Type B pancreatic cell (in vitro differentiated cells): Measurements from ENCODE around the gene PCBP3. TPM values are rescaled to one million over a fixed set of nuclear protein-coding genes. Genes with fewer than 3 reads are reported as not detected.
A peak's percentile ranks its signal among the peaks of the same experiment; 100 is the strongest.

Experiments
- DNase-seq: peaks from one replicate; pipeline ENCODE4 v3.0.0; 2021; ENCODE audit warnings: mixed read lengths; ENCODE audit not compliant: unreplicated experiment; ENCODE audit errors: extremely low spot score
- H3K27ac Mint-ChIP-seq: 2 replicates; pipeline ENCODE4 v1.8.0; 2021; ENCODE audit warnings: mild to moderate bottlenecking, mixed read lengths
- H3K27me3 Mint-ChIP-seq: 2 replicates; pipeline ENCODE4 v1.8.0; 2021; ENCODE audit warnings: mixed read lengths
- H3K36me3 Mint-ChIP-seq: 2 replicates; pipeline ENCODE4 v1.8.0; 2021; ENCODE audit warnings: mixed read lengths
- H3K4me1 Mint-ChIP-seq: one replicate; pipeline ENCODE4 v1.8.0; 2021; ENCODE audit warnings: mixed read lengths; ENCODE audit not compliant: unreplicated experiment
- H3K4me3 Mint-ChIP-seq: 2 replicates; pipeline ENCODE4 v1.8.0; 2021; ENCODE audit warnings: mild to moderate bottlenecking, mixed read lengths
- H3K9me3 Mint-ChIP-seq: 2 replicates; pipeline ENCODE4 v1.8.0; 2021; ENCODE audit warnings: mixed read lengths
- total RNA-seq: library from RNA; stranded (reverse); gene quantifications from 2 replicates; pipeline ENCODE4 v1.2.1, GENCODE V29; 2021; ENCODE audit warnings: low replicate concordance
- TF ChIP-seq, protein P1 (sequence below): fragments of 200-600 bp; sonication (generic); conservative IDR thresholded peaks from 2 replicates; pipeline ENCODE4 v1.5.0; 2021; ENCODE audit warnings: antibody characterized with exemption, mild to moderate bottlenecking

Gene PCBP3
- total RNA-seq, 1 donor from 2014 or later: 5.5 TPM

DNA sequence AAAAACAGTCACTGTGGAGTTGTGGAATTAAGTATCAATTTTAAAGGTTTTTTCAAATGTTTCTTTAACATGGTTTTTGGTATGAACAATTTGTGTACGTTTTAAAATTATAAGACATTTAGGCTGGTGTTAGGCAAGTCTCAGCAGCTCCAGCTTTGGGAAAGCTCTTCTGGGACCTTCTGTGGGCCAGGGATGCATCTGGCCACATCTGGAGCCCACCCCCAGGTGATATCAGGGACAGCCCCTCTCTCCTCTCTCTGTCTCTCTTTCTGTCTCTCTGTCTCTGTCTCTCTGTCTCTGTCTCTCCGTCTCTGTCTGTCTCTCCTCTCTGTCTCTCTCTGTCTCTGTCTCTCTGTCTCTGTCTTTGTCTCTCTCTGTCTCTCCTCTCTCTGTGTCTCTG is 336.7 kb downstream of the PCBP3 start:
- TF ChIP-seq, protein P1, sequence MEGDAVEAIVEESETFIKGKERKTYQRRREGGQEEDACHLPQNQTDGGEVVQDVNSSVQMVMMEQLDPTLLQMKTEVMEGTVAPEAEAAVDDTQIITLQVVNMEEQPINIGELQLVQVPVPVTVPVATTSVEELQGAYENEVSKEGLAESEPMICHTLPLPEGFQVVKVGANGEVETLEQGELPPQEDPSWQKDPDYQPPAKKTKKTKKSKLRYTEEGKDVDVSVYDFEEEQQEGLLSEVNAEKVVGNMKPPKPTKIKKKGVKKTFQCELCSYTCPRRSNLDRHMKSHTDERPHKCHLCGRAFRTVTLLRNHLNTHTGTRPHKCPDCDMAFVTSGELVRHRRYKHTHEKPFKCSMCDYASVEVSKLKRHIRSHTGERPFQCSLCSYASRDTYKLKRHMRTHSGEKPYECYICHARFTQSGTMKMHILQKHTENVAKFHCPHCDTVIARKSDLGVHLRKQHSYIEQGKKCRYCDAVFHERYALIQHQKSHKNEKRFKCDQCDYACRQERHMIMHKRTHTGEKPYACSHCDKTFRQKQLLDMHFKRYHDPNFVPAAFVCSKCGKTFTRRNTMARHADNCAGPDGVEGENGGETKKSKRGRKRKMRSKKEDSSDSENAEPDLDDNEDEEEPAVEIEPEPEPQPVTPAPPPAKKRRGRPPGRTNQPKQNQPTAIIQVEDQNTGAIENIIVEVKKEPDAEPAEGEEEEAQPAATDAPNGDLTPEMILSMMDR: no peak
- no peak overlapping the region for H3K27ac Mint-ChIP-seq
- no peak for DNase-seq
- H3K27me3 Mint-ChIP-seq: peaks cover 28% of the 10 kb centered on the region
- peaks cover 10% of the 10 kb centered on the region for H3K36me3 Mint-ChIP-seq
- H3K9me3 Mint-ChIP-seq: no peaks in the 10 kb centered on the region
- H3K4me3 Mint-ChIP-seq: no peak overlapping the region
- peaks cover 16% of the 10 kb centered on the region for H3K4me1 Mint-ChIP-seq

DNA sequence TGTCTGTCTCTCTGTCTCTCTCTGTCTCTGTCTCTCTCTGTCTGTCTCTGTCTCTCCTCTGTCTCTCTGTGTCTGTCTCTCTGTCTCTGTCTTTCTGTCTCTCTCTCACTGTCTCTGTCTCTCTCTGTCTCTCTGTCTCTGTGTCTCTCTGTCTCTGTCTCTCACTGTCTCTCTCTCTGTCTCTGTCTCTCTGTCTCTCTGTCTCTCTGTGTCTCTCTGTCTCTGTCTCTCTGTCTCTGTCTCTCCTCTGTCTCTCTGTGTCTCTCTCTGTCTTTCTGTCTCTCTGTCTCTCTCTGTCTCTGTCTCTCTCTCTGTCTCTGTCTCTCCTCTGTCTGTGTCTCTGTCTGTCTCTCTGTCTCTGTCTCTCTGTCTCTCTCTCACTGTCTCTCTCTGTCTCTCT is 337.2 kb downstream of the PCBP3 start:
- H3K4me1 Mint-ChIP-seq: peaks cover 13% of the 10 kb centered on the region
- H3K4me3 Mint-ChIP-seq: no peak overlapping the region
- TF ChIP-seq, protein P1: no peak
- H3K27me3 Mint-ChIP-seq: peaks cover 24% of the 10 kb centered on the region
- no peak for DNase-seq
- H3K9me3 Mint-ChIP-seq: no peaks in the 10 kb centered on the region
- H3K27ac Mint-ChIP-seq: no peak overlapping the region
- peaks cover 10% of the 10 kb centered on the region for H3K36me3 Mint-ChIP-seq

DNA sequence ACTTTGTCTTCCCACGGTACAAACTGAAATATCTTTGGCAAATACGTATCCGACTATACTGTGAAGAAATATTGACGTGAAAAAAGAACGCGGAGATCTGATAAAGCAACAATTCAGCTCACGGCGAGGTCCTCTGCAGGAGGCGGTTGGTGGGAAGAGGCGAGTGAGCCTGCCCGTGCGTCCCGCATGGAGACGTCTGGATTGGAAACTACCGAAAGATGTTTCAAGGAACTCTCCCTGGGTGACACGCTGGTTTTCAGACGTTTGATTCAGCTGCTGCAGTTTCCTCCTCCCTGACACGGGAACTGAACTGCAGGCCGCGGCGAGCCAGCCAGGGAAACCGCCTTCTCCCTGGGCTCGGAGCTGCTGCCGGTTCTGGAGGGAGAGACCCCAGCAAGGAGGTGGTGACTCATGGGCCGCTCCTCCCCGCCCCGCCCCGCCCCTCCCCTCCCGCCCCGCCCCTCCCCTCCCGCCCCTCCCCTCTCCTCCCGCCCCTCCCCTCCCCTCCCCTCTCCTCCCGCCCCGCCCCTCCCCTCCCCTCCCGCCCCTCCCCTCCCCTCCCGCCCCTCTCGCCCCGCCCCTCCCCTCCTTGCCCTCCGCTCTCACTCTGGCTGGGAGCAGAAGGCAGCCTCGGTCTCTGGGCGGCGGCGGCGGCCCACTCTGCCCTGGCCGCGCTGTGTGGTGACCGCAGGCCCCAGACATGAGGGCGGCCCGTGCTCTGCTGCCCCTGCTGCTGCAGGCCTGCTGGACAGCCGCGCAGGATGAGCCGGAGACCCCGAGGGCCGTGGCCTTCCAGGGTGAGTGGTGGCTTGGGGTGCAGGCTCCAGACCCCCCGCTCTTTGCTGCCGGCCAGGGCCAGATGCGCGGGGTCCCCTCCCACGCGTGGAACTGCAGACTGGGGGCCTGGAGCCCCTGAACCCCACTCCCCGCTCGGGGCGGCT is 337.9 kb downstream of the PCBP3 start, which contains the start of gene COL6A1:
TSS of gene COL6A1 (plus strand) at position 620 of the 941 bp plus-strand sequence. CDS start at position 701, 81 bp downstream.
- TF ChIP-seq, protein P1: no peak
- peak; percentile 82 for DNase-seq
- peaks cover 10% of the 10 kb centered on the region for H3K36me3 Mint-ChIP-seq
- H3K4me1 Mint-ChIP-seq: peaks cover 6% of the 10 kb centered on the region
- H3K27ac Mint-ChIP-seq: no peak within 1 kb of the TSS
- peaks cover 17% of the 10 kb centered on the region for H3K27me3 Mint-ChIP-seq
- no peaks in the 10 kb centered on the region for H3K9me3 Mint-ChIP-seq
- peak within 1 kb of the TSS; percentile 84 for H3K4me3 Mint-ChIP-seq

DNA sequence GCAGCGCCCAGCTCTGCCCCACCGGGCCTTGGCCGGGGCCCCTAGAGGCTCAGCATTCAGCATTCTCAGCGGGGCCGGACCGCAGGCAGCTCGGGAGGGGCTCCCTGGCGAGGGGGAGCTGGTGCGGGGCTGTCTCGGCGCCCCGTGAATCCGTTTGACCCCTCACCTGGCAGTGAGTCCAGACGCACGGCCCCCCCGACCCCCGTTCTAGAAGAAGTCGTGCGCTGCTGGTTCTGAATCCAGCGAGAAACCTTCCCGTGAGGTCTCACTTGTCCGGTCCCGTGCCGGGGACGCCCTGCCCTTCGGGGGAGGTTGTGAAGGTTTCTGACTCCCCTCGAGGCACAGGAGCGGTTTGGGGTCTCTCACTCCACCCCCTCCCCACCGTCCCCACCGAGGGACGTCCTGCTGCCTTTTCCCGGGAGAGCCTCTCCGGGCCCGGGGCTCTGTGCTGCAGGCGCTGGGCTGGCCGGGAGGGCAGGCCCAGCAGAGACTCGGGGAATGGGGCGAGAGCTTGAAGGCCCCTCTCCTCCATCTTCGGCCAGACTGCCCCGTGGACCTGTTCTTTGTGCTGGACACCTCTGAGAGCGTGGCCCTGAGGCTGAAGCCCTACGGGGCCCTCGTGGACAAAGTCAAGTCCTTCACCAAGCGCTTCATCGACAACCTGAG is 338.7 kb downstream of the PCBP3 start:
- no peaks in the 10 kb centered on the region for H3K9me3 Mint-ChIP-seq
- peaks cover 4% of the 10 kb centered on the region for H3K4me1 Mint-ChIP-seq
- TF ChIP-seq, protein P1: no peak
- peaks cover 10% of the 10 kb centered on the region for H3K36me3 Mint-ChIP-seq
- H3K4me3 Mint-ChIP-seq: peak overlapping the region; percentile 84
- peaks cover 14% of the 10 kb centered on the region for H3K27me3 Mint-ChIP-seq
- H3K27ac Mint-ChIP-seq: no peak overlapping the region
- no peak for DNase-seq

DNA sequence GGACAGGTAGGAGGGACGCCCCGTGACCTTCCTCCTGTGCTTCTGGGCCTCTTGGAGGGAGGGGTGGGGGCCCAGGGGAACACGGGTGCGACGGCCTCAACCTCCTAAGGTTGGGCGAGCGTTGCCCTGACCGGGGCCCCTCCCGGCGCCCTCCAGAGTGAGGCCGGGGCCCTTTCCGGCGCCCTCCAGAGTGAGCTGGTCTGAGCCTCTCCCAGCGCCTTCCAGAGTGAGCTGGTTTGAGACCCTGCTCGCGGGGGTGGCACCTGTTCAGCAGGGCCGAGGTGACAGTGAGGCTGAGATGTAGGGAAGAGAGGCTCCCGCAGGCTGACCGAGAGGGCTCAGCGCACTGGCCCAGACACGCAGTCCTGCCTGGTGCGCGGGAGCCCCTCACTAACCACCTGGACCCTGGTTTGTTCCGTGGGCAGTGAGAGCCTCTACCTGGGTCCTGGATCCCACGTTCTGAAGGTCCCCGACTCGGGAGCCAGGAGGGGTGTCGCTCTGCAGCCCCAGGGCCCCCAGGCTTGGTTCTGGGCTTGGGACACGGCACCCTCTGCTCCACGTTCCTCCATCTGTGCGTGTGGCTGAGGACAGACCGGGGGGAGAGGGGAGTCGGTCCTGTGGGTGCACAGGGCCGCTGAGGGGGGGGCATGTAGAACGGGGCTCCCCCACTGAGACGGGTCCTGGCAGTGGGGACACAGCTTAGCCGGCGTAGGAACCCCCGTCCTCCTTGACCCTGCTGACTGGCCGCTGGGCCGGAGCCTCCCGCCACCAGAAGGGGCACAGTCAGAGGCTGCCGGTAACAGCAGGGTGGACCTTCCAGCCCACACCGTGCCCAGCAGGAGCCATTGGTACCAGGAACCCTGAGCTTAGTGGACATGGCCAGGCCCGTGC is 339.5 kb downstream of the PCBP3 start:
- no peak overlapping the region for H3K27ac Mint-ChIP-seq
- H3K4me1 Mint-ChIP-seq: peaks cover 4% of the 10 kb centered on the region
- TF ChIP-seq, protein P1: no peak
- peak overlapping the region; percentile 84 for H3K4me3 Mint-ChIP-seq
- H3K9me3 Mint-ChIP-seq: no peaks in the 10 kb centered on the region
- peaks cover 10% of the 10 kb centered on the region for H3K36me3 Mint-ChIP-seq
- DNase-seq: no peak
- H3K27me3 Mint-ChIP-seq: peaks cover 14% of the 10 kb centered on the region
